PC-3 (cell line): ENCODE data around the gene CEP78.

Experiments used
- CTCF ChIP-seq: fragments of 300-600 bp; sonication (generic); conservative IDR thresholded peaks from 2 replicates; pipeline ENCODE4 v1.5.1; 2017; ENCODE audit warnings: antibody characterized with exemption, low read depth, mild to moderate bottlenecking, low read length
- EZH2 ChIP-seq: fragments of 300-600 bp; sonication (generic); IDR thresholded peaks from one replicate; pipeline ENCODE4 v1.6.1; 2017; ENCODE audit warnings: antibody characterized with exemption, mild to moderate bottlenecking, low read length; ENCODE audit not compliant: unreplicated experiment
- EZH2phosphoT487 ChIP-seq: fragments of 300-600 bp; sonication (generic); IDR thresholded peaks from 2 replicates; pipeline ENCODE4 v1.6.1; 2018; ENCODE audit warnings: mild to moderate bottlenecking, antibody characterized with exemption, low read length, borderline replicate concordance

- TF ChIP-seq CTCF, result no peak
- no peak for TF ChIP-seq EZH2
- no peak for TF ChIP-seq EZH2phosphoT487
Observed at GRCh38 chr9:78272307-78272706, 36.4 kb downstream of the CEP78 start.
